Glomerular visceral epithelial cell (primary cell): ENCODE data around the gene FMNL2.

Source experiments
- DNase-seq: peaks from one replicate; pipeline ENCODE4 v3.0.0-alpha.2; 2016; ENCODE audit errors: extremely low spot score

FMNL2 gene

DNA sequence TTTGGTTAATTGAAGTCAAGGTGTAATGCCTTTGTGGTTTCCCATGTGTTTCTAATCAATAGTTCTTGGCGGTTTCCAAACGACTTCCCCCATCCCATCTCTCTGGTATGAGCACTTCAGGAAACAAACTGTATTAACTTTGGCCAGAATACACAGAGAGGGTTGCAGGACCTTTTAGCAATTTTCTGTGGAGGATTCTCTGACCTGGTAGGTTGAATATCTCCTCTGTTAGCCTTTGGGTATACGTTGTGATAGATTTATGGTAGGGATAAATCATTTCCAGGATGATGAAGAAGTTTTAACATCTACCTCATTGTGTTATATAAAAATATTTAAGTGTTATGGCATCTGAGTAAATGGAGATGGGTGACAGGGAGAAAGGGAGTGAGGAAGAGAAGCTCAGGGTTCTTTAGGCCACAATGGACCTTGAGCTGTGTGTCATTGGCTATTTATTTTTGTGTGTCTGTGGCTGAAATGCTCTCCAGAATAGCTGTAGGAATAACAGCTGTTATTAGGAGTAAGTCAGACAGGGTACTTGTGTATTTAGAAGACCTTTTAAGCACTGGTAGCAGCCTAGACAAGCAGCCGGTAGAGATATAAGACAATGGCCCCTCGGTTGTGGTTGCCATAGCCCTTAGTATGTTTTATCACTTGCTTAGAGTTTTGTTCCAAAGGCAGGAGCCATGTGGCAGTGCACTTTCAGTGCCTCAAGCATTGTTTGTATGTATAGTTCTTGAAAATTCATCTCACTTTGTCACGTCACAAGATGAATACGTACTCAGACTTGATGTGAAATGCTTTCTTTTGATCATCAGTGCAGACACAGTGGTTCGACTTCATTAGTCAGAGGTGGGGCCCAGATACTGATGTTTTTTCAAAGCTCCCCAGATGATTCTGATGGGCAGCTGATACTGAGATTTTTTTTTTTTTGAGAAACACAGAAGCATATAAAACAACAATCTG, 91.1 kb downstream of the FMNL2 start:
- peak; percentile 10 for DNase-seq

DNA sequence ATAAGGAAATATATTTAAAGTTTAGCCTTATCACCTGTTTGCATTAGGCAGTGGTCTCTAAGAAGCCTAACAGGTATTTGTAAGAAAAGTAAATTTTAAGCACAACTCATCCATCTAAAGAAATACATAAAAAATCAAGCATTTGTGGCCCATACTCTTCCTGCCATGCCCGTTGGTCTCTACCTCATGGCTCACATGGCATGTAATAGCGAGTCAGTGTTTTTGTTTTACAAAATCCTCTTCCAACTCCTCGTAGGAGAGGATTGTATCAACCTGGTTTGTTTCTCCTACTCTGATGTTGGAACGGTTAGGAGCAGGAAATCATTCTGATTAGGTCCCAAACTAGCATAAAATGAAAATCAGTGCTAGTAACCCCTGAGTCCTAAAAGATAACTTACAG, 91.8 kb downstream of the FMNL2 start:
- DNase-seq, result no peak

DNA sequence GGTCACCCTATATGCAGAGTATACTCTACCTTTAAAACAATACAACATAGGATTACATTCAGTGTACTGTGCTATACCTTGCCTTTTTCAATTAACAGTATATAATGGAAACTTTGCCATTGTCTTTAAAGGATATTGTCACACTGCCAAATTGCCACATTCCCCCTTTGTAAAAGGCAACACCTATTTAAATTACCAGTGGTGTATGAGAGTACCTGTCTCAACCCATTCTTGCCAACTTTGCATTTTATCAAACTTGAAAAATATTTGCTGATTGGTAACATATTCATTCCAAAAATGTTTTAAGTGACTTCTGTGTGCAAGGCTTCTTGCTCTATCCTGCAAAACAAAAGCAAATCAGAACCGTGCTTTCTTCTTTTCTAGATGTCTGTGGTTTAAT, 92.9 kb downstream of the FMNL2 start:
- no peak for DNase-seq

DNA sequence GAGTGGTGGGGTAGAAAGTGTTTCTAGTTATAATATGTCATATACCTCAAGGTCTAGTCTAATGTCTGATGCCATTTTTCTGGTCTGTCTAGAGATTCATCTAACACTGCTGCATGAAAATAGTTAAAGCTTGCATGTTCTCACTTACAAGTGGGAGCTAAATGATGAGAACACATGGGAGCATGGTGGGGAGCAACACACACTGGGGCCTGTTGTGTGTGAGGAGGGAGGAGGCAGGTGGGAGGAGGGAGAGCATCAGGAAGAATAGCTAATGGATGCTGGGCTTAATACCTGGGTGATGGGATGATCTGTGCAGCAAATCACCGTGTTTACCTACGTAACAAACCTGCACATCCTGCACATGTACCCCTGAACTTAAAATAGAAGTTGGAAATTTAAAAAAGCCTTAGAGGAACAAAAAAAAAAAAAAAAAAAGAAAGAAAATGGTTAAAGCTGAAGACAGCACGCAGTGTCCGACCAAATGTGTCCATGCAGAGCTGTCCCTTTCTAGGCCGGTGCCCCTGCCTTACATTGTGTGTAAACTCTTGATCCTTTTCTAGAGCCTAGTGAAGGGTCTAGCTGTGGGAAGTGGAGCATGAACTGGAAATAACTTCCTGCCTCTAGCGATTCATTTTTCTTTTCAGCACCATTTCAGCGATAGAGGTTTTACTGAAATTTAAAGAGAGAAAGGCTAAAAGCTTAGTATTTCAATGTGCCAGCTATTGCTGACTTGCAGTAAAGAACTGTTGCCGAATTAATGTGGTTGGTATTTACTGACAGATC, 94.0 kb downstream of the FMNL2 start:
- peak; percentile 11 for DNase-seq

DNA sequence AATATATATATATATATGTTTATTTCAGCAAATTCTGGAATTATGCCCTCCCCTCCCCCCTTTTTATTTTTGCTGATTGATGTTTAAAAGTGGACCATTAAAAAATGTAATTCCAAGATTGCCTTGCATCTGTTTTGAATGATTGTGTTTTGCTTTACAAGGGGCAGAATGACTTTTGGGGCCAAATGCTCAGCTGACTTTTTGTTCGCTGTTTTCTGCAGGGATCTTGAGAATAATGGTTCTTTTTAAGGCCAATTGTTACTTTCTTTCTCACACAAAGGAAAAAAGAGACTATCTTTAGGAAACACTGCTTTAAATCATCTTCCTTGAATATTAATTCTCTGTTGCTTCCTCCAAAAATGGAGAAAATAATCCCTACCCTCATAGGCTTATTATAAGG, 95.9 kb downstream of the FMNL2 start:
- DNase-seq, result no peak

DNA sequence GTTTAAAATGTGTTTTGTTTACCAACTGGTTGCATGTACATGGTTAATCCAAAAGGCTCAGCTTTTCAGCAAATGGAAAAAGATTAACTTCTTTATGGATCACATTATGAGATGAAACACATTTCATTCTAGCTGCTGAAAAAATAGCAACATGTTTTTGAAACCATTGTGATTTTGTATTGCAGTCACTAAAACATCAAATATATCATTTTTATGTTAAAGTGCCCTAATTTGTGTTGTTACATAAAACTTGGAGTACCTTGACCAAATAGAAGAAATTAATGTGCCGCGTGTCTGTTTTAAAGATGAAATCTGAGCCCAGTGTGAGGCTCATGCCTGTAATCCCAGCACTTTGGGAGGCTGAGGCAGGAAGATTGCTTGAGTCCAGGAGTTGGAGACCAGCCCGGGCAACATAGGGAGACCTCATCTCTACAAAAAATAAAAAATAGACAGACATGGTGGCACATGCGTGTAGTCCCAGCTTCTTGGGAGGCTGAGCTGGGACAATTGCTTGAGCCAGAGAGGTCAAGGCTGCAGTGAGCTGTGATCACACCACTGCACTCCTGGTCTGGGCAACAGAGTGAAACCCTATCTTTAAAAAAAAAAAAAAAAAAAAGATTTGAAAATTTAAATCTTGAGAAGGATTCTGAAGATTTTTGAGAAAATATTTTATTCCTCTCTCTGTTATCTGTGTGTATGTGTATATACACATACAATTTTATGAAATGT, 96.6 kb downstream of the FMNL2 start:
- no peak for DNase-seq

DNA sequence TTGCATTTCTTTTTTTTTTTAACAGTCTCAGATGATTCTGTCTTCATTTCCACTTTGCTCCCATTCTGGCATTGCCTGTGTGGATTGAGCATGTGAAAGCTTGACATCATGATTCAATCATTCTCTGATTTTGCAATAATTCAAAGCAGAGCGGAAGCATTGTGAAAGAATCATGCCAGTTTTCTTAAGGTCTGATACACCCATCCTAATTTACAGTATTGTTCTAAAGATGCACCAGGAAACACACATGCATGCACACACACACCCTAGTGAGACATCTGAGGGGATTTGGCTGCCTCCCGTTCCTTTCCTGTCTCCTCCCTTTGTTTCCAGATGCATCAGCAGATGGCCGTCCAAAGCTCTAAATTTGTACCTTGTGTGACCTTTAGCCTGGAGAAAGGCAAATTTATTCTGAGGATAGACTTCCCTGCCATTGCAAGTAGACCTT, 97.3 kb downstream of the FMNL2 start:
- peak; percentile 63 for DNase-seq

DNA sequence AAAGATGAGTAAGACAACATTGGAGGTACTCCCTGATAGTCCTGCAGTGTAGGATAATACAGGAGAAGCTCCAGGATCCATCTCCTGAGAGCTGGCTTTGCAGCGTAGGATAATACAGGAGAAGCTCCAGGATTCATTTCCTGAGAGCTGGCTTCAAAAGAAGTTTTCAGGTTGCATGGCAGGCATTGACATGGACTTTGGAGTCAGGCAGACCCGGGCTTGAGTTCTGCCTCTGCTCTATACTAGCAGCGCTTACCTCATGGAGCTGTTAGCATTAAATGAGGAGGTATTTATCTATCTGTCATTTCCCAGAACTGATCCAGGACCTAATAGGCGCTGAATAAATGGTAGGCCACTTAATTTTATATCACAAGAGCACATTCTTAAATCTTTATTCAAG, 97.8 kb downstream of the FMNL2 start:
- DNase-seq, result no peak

DNA sequence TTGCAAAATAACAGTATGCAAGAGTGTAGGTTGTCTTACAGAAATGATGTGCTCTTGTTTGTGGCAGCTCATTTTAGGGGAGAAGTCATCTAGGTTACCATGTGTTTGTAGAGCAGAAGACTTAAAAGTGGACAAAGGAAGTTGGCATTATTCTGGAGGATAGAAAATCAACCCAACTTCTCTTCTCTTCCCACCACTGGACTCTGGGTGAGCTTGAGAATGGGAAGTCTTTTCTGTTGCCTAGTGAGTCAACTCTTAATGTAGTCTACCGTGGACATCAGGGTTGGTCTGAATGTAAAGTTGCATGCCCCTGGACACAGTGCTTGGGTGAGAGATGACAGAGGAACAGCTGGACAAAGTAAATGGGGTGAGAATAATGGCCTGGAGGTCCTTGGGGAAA, 98.3 kb downstream of the FMNL2 start:
- DNase-seq, result no peak

DNA sequence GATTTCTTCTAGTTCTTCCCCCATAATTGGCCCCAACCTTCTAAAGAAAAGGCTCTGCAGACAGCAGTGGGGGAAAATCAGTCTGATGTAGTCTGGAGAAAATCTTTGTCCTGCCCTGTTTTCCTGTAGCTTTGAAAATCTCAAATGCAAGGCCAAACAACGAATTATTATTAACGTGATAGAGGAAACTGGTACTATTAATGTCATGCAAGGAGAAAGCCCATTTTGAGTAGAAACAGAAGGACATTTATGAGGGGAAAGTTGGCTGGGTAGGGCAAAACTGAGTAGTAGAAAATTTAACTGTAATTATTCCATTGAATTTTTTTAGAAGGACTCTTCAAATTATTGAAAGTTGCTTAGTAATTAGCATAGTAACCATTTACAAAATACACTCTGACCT, 98.8 kb downstream of the FMNL2 start:
- no peak for DNase-seq

DNA sequence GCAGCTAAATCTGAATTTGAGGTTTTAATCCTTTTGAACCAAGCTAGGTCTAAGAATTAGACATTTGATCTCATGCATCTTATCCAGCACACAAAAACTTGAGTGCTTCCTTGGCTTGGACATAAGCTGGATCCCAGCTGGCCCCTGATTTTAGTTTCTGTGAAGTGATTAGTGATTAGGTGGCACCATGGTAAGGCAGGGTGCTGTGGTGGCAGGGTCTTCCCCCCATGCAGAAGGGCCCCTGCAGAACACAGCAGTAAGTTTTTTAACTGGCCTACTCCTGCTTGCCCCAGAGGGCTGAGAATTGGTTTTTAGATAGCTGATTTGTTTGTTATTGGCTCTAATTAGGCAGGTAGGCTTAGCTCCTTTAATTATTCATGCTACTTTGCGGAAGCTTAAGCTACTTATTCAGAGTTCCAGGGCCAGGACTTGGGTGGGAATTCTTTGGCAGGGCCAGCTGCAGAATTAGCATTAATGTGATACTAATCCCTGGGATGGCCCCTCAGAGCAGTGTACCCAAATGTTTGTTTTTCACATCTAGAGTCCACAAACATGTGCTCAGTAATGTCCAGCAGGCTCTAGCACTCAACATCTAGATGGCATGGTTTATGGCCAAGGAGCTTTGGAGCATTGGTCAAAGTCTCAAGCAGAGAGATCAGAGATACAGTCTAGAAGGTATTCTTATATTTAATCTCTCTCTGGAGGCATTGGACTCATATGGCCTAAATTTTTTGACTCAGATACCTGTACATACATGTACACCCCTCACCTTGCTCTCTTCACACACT, 99.6 kb downstream of the FMNL2 start:
- DNase-seq, result no peak

DNA sequence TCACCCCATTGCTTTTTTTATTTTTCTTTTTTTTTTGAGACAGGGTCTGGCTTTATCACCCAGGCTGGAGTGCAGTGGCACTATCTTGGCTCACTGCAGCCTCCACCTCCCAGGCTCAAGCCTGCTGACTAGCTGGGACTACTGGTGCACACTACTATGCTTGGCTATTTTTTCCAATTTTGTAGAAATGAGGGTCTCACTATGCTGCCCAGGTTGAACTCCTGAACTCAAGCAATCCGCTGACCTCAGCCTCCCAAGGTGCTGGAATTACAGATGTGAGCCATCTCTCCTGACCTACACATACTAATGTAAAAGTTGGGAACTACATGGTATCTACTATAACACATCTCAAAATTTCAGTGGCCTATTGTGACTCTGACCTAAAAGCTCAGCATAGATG, 101.2 kb downstream of the FMNL2 start:
- DNase-seq, result no peak

DNA sequence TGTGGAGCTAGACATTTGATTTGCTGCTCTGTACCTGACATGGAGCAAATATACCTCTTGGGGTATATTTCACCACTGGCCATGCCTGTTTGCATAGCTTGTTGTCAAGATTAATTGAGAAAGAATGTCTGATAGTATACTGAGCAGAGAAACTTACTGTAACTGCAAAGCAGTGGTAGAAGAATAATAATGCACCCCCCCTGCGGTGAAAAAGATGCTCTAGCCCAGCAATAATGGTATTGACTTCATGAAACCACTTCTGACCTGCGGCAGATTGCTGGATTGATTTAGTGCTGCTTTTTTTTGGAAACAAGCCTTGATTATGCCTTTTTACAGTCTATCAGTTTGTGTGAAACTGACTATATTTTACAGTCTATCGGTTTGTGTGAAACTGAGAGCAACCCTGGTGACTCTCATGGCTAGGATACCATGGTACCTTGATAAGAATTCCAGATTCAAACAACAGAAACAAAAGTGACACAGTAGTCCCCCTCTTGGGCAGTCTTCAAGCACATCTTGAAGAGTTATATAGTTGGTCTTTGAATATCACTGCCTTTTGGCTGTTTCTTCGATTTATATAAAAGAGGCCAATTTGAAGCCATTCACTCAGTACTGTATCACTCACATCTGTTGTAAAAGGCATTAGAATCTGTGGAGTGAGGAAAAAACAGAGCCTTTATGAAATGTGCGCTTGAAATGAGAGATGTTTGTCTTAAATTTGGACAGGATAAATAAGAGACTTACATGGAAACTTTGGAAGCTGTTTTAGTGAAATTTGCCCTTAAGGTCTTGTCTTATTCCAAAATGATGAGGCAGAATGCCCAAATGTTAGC, 102.5 kb downstream of the FMNL2 start:
- DNase-seq, result no peak

DNA sequence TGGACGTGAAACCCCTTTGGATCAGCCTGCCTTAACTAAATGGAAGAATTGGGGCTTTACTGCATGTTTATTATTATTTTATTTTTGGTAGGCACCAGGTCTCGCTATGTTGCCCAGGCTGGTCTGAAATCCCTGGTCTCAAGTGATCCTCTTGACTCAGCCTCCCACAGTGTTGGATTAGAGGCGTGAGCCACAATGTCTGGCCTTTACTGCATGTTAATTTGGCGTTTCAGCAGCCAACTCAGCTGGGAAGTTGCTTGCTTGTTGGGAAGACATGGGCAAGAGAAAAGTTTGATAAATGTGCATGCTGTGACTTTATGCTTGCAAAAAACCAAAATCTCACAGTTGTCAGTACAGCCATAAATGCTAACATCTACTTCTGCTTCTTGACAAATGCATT, 105.1 kb downstream of the FMNL2 start:
- no peak for DNase-seq

DNA sequence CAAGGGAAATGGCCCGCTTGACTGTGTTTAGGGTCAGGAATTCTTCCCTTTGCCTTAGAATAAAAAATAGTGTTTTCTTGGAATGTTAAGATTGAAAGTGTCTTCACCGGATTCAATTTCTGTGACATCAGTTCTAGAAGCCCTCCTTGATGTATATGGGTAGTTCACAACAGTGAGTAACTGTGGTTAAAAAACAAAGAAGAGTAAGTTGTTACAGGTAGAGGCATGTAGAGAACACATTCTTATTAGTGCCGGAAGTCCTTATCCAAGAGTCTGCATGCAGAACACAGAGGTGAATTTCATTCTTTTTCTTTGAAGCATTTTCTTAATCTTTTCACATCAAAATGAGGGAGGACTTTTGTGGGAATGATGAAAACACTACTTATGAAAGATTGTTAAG, 105.5 kb downstream of the FMNL2 start:
- no peak for DNase-seq

DNA sequence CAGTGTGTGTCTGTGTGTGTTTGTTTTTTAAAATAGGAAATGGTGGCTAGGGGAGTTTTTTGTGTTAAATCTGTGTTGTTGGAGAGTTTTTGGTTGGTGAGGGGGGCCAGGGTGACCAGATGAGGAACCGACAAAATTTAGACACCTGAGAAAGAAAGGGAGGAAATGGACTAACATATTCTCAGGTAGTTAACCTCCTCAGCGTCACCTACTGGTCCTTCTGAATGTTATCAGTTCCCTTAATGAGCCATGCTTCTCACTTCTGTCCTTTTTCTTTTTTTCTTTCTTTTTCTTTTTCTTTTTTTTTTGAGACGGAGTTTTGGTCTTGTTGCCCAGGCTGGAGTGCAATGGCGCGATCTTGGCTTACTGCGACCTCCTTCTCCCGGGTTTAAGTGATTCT, 107.0 kb downstream of the FMNL2 start:
- no peak for DNase-seq

DNA sequence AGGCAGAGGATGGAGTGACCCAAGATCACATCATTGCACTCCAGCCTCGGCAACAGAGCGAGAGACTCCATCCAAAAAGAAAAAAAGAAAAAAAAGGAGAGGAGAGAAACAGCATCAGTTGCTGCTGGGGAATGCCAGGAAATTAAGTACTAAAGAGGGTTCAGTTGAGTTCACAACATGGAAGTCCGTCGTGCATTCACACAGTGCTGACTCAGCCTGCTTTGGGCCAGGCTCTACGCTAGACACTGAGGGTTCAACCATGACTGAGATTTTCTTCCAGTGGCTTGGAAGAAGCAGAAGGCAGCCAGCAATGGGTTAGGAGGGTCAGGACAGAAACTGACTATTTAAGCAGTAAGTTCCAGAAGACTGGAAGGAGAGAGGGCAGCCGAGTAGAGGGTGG, 108.8 kb downstream of the FMNL2 start:
- DNase-seq, result no peak

DNA sequence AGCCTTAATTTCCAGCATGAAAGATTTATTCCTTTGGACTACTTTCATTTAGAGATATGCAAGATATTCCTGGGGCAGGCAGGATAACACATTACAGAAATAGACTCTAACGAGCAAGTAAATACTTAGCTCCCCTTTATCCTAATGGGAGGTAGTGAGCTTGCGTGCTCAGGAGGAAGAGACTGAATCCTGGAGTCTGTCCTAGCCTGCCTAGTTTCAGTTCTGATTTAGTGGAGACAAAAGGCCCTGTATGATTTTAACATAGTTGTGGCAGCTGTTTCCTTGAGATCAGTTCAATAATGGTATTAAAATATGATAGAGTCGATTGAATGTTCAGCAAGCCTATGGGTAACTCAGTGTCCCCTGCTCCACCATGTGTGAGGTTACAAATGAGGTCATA, 109.5 kb downstream of the FMNL2 start:
- no peak for DNase-seq

DNA sequence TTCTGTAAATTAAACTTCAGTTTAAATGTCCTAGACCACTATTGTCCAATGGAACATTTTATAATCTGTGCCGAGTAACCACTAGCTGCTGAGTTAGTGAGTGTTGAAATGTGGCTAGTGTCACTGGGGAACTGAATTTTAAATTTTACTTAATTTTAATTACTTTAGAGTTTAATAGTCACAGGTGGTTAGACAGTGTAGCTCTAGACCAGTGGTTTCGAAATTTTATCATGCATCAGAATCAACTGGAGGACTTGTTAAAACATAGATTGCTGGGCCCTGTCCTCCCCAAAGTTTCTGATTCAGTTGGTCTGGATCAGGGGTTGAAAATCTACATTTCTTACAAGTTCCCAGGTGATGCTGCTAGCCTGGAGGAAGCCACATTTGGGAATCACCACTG, 110.4 kb downstream of the FMNL2 start:
- no peak for DNase-seq

DNA sequence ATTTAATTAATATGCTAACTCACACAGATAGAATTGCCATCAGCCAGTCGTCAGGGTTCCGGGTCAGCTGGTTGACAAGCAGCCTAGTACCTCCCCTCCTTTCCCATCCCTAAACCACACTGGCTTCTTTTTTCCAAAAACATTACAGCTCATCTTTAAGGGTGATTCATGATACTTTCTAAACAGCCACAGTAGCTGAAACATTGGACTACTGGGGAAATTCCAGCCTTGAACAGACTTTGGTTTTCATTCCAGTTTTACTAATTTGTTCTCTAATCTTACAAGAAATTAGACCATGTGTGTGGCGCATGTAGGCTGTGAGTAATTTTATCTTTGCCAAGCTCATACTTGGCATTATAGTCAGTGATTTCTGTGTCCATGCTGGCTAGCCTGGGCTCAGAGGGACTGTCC, 110.8 kb downstream of the FMNL2 start:
- peak; percentile 85 for DNase-seq

DNA sequence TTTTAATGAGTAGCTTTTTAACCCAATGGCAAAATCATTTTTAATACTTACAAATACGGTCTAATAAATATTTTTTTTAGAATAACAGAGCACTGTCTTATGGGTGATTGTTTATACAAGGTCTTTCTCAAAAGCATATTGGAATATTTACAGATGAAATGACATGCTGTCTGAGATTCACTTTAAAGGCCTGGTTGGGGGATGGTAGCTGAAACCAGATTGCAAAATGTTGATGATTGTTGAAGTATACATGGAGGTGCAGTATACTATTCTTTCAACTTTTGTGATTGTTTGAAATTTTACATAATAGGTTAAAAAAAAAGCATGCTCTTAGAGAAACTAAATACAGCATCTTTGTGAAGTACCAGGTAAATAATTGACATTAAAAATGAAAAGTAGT, 111.2 kb downstream of the FMNL2 start:
- no peak for DNase-seq
